Ishikawa (cell line): ENCODE measurements around the gene TRIO.

ENCODE experiments used
- MAX ChIP-seq: IDR thresholded peaks from 2 replicates; pipeline ENCODE4 v1.6.1; 2012
- RAD21 ChIP-seq: IDR thresholded peaks from 2 replicates; pipeline ENCODE4 v1.6.1; 2012; ENCODE audit warnings: low read depth
- TF ChIP-seq, protein P1 (sequence below): IDR thresholded peaks from 2 replicates; pipeline ENCODE4 v1.6.1; 2012; ENCODE audit warnings: low read depth, mild to moderate bottlenecking

DNA sequence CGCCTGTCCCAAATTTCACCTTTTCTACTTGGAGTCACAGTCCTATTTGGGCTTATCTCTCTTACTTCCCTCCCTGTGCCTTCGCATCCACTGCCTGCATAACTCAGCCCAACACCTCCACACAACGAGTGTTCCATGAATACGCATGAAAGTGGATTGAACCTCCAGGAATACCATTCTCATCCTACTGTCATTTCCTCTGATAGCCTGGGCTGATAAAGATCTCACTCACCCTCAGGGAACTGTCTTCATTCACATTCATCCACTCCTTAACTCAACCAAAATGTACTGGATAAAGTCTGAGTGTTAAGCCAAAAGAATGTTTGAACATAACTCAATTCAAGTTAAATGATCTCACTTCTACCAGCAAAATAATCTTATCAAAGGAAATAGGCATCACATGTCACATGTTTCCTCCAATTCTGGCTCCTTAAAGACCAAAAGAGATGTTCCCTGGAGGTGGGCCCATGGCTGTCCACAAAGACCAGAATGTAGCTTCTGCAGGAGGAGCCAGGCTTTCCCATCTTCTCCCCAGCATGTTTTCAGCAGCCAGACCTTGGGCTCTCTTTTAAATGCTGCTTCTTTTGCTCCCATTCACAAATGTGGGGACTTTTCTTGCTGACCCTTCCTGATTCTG, 28.4 kb upstream of the TRIO start:
- TF ChIP-seq, protein P1, sequence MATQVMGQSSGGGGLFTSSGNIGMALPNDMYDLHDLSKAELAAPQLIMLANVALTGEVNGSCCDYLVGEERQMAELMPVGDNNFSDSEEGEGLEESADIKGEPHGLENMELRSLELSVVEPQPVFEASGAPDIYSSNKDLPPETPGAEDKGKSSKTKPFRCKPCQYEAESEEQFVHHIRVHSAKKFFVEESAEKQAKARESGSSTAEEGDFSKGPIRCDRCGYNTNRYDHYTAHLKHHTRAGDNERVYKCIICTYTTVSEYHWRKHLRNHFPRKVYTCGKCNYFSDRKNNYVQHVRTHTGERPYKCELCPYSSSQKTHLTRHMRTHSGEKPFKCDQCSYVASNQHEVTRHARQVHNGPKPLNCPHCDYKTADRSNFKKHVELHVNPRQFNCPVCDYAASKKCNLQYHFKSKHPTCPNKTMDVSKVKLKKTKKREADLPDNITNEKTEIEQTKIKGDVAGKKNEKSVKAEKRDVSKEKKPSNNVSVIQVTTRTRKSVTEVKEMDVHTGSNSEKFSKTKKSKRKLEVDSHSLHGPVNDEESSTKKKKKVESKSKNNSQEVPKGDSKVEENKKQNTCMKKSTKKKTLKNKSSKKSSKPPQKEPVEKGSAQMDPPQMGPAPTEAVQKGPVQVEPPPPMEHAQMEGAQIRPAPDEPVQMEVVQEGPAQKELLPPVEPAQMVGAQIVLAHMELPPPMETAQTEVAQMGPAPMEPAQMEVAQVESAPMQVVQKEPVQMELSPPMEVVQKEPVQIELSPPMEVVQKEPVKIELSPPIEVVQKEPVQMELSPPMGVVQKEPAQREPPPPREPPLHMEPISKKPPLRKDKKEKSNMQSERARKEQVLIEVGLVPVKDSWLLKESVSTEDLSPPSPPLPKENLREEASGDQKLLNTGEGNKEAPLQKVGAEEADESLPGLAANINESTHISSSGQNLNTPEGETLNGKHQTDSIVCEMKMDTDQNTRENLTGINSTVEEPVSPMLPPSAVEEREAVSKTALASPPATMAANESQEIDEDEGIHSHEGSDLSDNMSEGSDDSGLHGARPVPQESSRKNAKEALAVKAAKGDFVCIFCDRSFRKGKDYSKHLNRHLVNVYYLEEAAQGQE, result no peak
- TF ChIP-seq MAX (no peak), RAD21 (no peak)
